Panc1 (cell line): Measurements from ENCODE around the gene CEACAM5. TPM values are rescaled to one million over a fixed set of nuclear protein-coding genes. Genes with fewer than 3 reads are reported as not detected.

Experiments
- ATAC-seq: fragments of 200-7000 bp; cut with Tn5 transposase; 2 replicates; pipeline ENCODE4 v1.9.1; 2020; ENCODE audit warnings: mild to moderate bottlenecking, moderate library complexity
- BruUV-seq: library from RNA; stranded (reverse); fragments of 400-500 nt; replicated peaks from 2 replicates; lab custom pipeline; 2021; lab: Mats Ljungman, UMichigan
- CTCF ChIA-PET: fragments of 300-600 bp; sonication (Branson Sonifier 250); formaldehyde crosslinking; loops from one replicate; lab custom pipeline; 2022; ENCODE audit warnings: antibody characterized with exemption; lab: Charles Lee
- POLR2A ChIA-PET: fragments of 300-600 bp; sonication (Branson Sonifier 250); formaldehyde crosslinking; loops from one replicate; lab custom pipeline; 2022; ENCODE audit warnings: antibody characterized with exemption; lab: Charles Lee
- DNase-seq: peaks from one replicate; pipeline ENCODE4 v3.0.0-alpha.2; 2010; ENCODE audit warnings: low read depth, low spot score
- H3K27ac ChIP-seq: 2 replicates; pipeline ENCODE4 v1.5.1; 2011; ENCODE audit warnings: mild to moderate bottlenecking, low read length, inconsistent platforms
- H3K27me3 ChIP-seq: fragments of 200-500 bp; sonication (Bioruptor generic); 2 replicates; pipeline ENCODE4 v1.6.0; 2014; ENCODE audit warnings: low read length, inconsistent platforms; ENCODE audit not compliant: control insufficient read depth, insufficient read depth
- H3K36me3 ChIP-seq: fragments of 200-500 bp; sonication (Bioruptor generic); 2 replicates; pipeline ENCODE4 v1.5.1; 2014; ENCODE audit warnings: inconsistent platforms, mild to moderate bottlenecking, low read length, moderate library complexity; ENCODE audit not compliant: control insufficient read depth, insufficient read depth
- H3K4me1 ChIP-seq: 2 replicates; pipeline ENCODE4 v1.5.1; 2011; ENCODE audit warnings: inconsistent platforms, mild to moderate bottlenecking, low read length, moderate library complexity; ENCODE audit not compliant: control insufficient read depth, insufficient read depth
- H3K4me3 ChIP-seq, 2 experiments: 2 replicates each; pipeline ENCODE4 v1.5.1; 2011 to 2012; ENCODE audit warnings: low read depth in 2 of 2, low read length in 2 of 2, mild to moderate bottlenecking in 2 of 2, inconsistent platforms in 1 of 2, moderate library complexity in 1 of 2
- H3K9me3 ChIP-seq: fragments of 200-500 bp; sonication (Bioruptor generic); 2 replicates; pipeline ENCODE4 v1.5.1; 2014; ENCODE audit warnings: low read depth, mild to moderate bottlenecking, inconsistent platforms, low read length, moderate library complexity; ENCODE audit not compliant: control insufficient read depth, insufficient read depth
- POLR2AphosphoS5 ChIP-seq: IDR thresholded peaks from 2 replicates; pipeline ENCODE4 v1.6.1; 2012; ENCODE audit warnings: mild to moderate bottlenecking, low read depth, low read length, moderate library complexity
- SIN3A ChIP-seq: IDR thresholded peaks from 2 replicates; pipeline ENCODE4 v1.6.1; 2012; ENCODE audit warnings: low read depth, mild to moderate bottlenecking, low read length, moderate library complexity, borderline replicate concordance; ENCODE audit not compliant: insufficient read depth
- TCF7L2 ChIP-seq: IDR thresholded peaks from 2 replicates; pipeline ENCODE4 v1.6.1; 2011; ENCODE audit warnings: mild to moderate bottlenecking, low read depth, low read length, inconsistent platforms
- in situ Hi-C: cut with HindIII; loops from 2 replicates; pipeline ENCODE4 v1.10.0; 2016; ENCODE audit warnings: low sequenced_read_pairs, low pct_unique_long_range_greater_than_20kb
- intact Hi-C: fragments of 100-400 bp; cut with micrococcal nuclease; formaldehyde crosslinking; loops from one replicate; pipeline ENCODE4 v1.10.0; 2022; ENCODE audit not compliant: unreplicated experiment
- total RNA-seq: library from RNA; stranded (reverse); gene quantifications from one replicate; pipeline ENCODE4 v1.2.1, GENCODE V29; 2021; ENCODE audit not compliant: unreplicated experiment
- TF ChIP-seq, protein P1 (sequence below): fragments of 450-650 bp; IDR thresholded peaks from 2 replicates; pipeline ENCODE4 v1.5.1; 2017; ENCODE audit warnings: mild to moderate bottlenecking
- TF ChIP-seq, protein P2 (sequence below), 2 experiments: IDR thresholded peaks; 2 replicates each; pipeline ENCODE4 v1.6.1; 2011 to 2012; ENCODE audit warnings: low read depth in 2 of 2, control low read depth in 1 of 2, low read length in 1 of 2, mild to moderate bottlenecking in 1 of 2, moderate library complexity in 1 of 2; ENCODE audit not compliant: insufficient read depth in 1 of 2

The CEACAM5 gene
- total RNA-seq, 1 experiment from 2014 or later, result 0.51 TPM

DNA sequence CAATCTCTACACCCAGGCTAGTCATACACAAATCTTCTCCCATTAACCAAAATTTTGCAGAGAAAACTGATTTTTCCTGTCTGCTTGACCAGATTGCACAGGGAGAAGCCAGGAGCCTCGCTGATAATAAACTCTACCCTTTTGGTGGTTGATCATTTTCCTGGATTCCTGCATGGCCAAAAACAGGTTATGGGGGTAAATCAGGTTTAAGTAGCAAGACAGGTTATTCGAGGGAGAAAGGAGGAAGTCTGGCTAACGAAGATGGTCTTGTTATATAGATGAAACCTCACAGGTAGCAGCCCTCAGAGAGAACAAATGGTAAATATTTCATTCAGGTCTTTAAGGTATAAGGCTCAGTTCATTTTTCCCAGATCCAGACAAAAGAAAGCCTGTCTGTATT, 30.9 kb downstream of the CEACAM5 start:
- TF ChIP-seq, protein P1, sequence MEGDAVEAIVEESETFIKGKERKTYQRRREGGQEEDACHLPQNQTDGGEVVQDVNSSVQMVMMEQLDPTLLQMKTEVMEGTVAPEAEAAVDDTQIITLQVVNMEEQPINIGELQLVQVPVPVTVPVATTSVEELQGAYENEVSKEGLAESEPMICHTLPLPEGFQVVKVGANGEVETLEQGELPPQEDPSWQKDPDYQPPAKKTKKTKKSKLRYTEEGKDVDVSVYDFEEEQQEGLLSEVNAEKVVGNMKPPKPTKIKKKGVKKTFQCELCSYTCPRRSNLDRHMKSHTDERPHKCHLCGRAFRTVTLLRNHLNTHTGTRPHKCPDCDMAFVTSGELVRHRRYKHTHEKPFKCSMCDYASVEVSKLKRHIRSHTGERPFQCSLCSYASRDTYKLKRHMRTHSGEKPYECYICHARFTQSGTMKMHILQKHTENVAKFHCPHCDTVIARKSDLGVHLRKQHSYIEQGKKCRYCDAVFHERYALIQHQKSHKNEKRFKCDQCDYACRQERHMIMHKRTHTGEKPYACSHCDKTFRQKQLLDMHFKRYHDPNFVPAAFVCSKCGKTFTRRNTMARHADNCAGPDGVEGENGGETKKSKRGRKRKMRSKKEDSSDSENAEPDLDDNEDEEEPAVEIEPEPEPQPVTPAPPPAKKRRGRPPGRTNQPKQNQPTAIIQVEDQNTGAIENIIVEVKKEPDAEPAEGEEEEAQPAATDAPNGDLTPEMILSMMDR, result no peak
- TF ChIP-seq TCF7L2 (no peak), POLR2AphosphoS5 (no peak), SIN3A (no peak)
- TF ChIP-seq, protein P2, sequence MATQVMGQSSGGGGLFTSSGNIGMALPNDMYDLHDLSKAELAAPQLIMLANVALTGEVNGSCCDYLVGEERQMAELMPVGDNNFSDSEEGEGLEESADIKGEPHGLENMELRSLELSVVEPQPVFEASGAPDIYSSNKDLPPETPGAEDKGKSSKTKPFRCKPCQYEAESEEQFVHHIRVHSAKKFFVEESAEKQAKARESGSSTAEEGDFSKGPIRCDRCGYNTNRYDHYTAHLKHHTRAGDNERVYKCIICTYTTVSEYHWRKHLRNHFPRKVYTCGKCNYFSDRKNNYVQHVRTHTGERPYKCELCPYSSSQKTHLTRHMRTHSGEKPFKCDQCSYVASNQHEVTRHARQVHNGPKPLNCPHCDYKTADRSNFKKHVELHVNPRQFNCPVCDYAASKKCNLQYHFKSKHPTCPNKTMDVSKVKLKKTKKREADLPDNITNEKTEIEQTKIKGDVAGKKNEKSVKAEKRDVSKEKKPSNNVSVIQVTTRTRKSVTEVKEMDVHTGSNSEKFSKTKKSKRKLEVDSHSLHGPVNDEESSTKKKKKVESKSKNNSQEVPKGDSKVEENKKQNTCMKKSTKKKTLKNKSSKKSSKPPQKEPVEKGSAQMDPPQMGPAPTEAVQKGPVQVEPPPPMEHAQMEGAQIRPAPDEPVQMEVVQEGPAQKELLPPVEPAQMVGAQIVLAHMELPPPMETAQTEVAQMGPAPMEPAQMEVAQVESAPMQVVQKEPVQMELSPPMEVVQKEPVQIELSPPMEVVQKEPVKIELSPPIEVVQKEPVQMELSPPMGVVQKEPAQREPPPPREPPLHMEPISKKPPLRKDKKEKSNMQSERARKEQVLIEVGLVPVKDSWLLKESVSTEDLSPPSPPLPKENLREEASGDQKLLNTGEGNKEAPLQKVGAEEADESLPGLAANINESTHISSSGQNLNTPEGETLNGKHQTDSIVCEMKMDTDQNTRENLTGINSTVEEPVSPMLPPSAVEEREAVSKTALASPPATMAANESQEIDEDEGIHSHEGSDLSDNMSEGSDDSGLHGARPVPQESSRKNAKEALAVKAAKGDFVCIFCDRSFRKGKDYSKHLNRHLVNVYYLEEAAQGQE (IDR thresholded peaks at IDR 0.05; ENCODE audit: insufficient read depth in 1 of 2, low read depth in 2 of 2, low read length in 1 of 2), result no peak
- H3K9me3 ChIP-seq, result no peaks in the 10 kb centered on the region
- no peaks in the 10 kb centered on the region for H3K4me1 ChIP-seq
- ChIA-PET POLR2A (no interaction called here), CTCF (no interaction called here)
- no peak overlapping the region for H3K4me3 ChIP-seq
- H3K27me3 ChIP-seq, result peaks cover 5% of the 10 kb centered on the region; the same call in 1 of the 2 replicates
- BruUV-seq, result no TSS peak
- no peak overlapping the region for H3K27ac ChIP-seq
- DNase-seq, result no peak
- in situ Hi-C loops, result no loop called here
- intact Hi-C loops, result no loop called here
- ATAC-seq, result no peak
- no peaks in the 10 kb centered on the region for H3K36me3 ChIP-seq

DNA sequence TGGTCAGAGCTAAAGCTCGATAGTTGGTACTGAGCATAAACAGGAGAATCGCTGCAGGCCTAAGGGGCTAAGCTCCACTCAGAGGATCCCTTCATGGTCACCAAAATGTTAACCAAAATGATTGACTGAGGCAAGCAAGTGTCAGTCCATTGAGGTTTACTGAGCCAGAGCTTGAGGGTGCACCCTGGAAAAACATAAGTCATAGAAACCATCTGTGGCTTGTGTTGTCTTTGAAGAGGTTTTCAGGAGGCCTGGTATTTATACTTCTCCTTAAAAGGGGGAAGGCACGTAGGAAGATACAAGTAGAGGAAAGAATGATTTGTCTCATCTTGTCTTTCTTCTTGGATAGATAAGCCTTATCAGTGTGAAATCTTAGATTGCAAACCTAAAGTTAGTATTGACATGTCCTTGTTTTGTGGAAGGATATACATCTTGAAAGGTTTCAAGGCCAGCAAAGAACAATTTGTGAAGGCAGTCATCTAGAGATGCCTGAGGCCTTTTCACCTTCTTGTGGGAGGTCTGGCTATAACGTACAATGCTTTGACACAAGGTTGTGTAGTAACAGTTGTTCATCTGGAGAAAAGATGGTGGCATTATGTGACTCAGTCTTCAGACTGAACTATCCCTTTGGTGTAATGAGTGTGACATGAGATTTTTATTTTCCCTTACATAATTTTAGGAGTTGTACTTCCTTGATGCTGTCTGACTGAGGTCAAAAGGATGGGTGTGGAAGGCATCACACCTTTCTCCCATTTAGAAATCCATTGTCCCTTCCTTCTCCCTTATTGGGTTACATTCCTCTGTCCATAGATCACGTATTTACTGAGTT, 32.2 kb downstream of the CEACAM5 start:
- Histone ChIP-seq H3K36me3 (no peaks in the 10 kb centered on the region), H3K4me1 (no peaks in the 10 kb centered on the region), H3K4me3 (no peak overlapping the region), H3K27me3 (peaks cover 3% of the 10 kb centered on the region; the same call in 1 of the 2 replicates), H3K9me3 (no peaks in the 10 kb centered on the region), H3K27ac (no peak overlapping the region)
- TF ChIP-seq, protein P2 (IDR thresholded peaks at IDR 0.05; ENCODE audit: insufficient read depth in 1 of 2, low read depth in 2 of 2, low read length in 1 of 2), result no peak
- no peak for TF ChIP-seq SIN3A
- TF ChIP-seq POLR2AphosphoS5, result no peak
- TF ChIP-seq TCF7L2, result no peak
- TF ChIP-seq, protein P1, result no peak
- ChIA-PET POLR2A (no interaction called here), CTCF (no interaction called here)
- in situ Hi-C loops (no loop called here), intact Hi-C loops (no loop called here)
- ATAC-seq, result no peak
- DNase-seq, result no peak
- BruUV-seq, result no TSS peak
